ENCODE data around the gene KLHDC8A. TPM values are rescaled to one million over a fixed set of nuclear protein-coding genes. Genes with fewer than 3 reads are reported as not detected.
A peak's percentile ranks its signal among the peaks of the same experiment; 100 is the strongest.

The KLHDC8A gene
- total and polyA plus RNA-seq, 9 of the 15 experiments (the other 6 are each of a cell fraction or from before 2014, with no cell fraction given) = 0.01 to 0.54 (median 0.04) TPM; not detected in 6

DNA sequence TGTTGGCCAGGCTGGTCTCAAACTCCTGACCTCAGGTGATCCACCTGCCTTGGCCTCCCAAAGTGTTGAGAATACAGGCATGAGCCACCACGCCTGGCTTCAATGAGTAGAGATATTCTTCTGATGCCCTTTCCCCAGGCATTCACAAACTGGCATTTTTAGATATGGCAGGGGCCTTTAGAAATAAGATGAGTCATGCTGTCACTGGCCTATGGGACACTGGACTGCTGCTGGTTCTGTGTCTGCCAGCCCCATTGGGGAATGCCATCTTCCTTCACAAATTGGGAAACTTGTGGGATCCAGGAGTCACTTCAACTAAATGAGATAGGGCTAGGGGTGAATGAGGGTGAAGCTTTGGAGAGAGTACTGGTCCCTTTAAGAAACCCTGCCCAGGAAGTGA, 16.0 kb downstream of the KLHDC8A start:
- in situ Hi-C loops (cut with MboI) (no loop called here), intact Hi-C loops (cut with micrococcal nuclease) (no loop called here)
- TF ChIP-seq NFATC3 (IDR thresholded peaks at IDR 0.05) (no peak), NFE2L1 (tag; IDR thresholded peaks at IDR 0.05; ENCODE audit: borderline replicate concordance, low read depth) (peak; percentile 53; the same call in 1 of the 2 replicates), RFX1 (IDR thresholded peaks at IDR 0.05) (no peak), MAFG (tag; conservative IDR thresholded peaks at IDR 0.05) (peak; percentile 52), ZNF830 (CRISPR knock-in tag; IDR thresholded peaks at IDR 0.05) (no peak)
- TF ChIP-seq, protein P1, sequence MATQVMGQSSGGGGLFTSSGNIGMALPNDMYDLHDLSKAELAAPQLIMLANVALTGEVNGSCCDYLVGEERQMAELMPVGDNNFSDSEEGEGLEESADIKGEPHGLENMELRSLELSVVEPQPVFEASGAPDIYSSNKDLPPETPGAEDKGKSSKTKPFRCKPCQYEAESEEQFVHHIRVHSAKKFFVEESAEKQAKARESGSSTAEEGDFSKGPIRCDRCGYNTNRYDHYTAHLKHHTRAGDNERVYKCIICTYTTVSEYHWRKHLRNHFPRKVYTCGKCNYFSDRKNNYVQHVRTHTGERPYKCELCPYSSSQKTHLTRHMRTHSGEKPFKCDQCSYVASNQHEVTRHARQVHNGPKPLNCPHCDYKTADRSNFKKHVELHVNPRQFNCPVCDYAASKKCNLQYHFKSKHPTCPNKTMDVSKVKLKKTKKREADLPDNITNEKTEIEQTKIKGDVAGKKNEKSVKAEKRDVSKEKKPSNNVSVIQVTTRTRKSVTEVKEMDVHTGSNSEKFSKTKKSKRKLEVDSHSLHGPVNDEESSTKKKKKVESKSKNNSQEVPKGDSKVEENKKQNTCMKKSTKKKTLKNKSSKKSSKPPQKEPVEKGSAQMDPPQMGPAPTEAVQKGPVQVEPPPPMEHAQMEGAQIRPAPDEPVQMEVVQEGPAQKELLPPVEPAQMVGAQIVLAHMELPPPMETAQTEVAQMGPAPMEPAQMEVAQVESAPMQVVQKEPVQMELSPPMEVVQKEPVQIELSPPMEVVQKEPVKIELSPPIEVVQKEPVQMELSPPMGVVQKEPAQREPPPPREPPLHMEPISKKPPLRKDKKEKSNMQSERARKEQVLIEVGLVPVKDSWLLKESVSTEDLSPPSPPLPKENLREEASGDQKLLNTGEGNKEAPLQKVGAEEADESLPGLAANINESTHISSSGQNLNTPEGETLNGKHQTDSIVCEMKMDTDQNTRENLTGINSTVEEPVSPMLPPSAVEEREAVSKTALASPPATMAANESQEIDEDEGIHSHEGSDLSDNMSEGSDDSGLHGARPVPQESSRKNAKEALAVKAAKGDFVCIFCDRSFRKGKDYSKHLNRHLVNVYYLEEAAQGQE (IDR thresholded peaks at IDR 0.05; ENCODE audit: borderline replicate concordance) = no peak
- TF ChIP-seq, protein P1 (CRISPR knock-in tag; IDR thresholded peaks at IDR 0.05; ENCODE audit: low read depth) = no peak
- Histone ChIP-seq H3K9me3 (replicated peaks; ENCODE audit: control insufficient read depth, insufficient read depth, low read depth, low read length) (no peaks in the 10 kb centered on the region), H4K20me1 (replicated peaks; ENCODE audit: control insufficient read depth, insufficient read depth, low read length) (peaks cover 15% of the 10 kb centered on the region; the same call in 1 of the 2 replicates), H3K9me1 (ENCODE audit: control insufficient read depth, insufficient read depth, low read length) (no peaks in the 10 kb centered on the region), H3K79me2 (ENCODE audit: control insufficient read depth, insufficient read depth, low read length) (no peaks in the 10 kb centered on the region), H3K4me2 (ENCODE audit: insufficient read depth, low read length) (no peak overlapping the region), H3K9ac (ENCODE audit: insufficient read depth in 1 of 2, low read depth in 2 of 2, low read length in 2 of 2) (no peak overlapping the region), H3K4me3 (no peak overlapping the region), H2AFZ (ENCODE audit: low read depth, low read length) (no peak overlapping the region), H3K27me3 (ENCODE audit: control insufficient read depth in 2 of 2, insufficient read depth in 2 of 2, low read length in 2 of 2) (peaks cover 35 to 74% of the 10 kb centered on the region in 2 experiments), H3K36me3 (ENCODE audit: control insufficient read depth, insufficient read depth, low read length) (no peaks in the 10 kb centered on the region), H3K27ac (ENCODE audit: extremely low read depth, low read depth, low read length) (no peak overlapping the region), H3K4me1 (replicated peaks in 1 of 2; ENCODE audit: control insufficient read depth in 2 of 2, insufficient read depth in 2 of 2, low read length in 2 of 2) (peaks cover 11 to 19% of the 10 kb centered on the region in 2 experiments)
- DNase-seq (ENCODE audit: extremely low read depth in 1 of 4, low spot score in 3 of 4) (no peak), FAIRE-seq (no peak), ATAC-seq (no peak)
- CTCF ChIA-PET (ENCODE audit: low intra/inter-chr PET ratio) = no interaction called here
- POLR2A ChIA-PET = no interaction called here
- 5% methylated on average over 1 of the region's 1 CpG for WGBS (ENCODE audit: insufficient coverage, low coverage, missing lambda C conversion rate)
- BruUV-seq (replicated peaks) = no TSS peak
